Spleen (tissue), 11 donors: Measurements from ENCODE around the gene KDM4B. TPM values are rescaled to one million over a fixed set of nuclear protein-coding genes. Genes with fewer than 3 reads are reported as not detected.

Experiments
- DNase-seq: peaks from one replicate; pipeline ENCODE4 v3.0.0-alpha.2; 2020
- H3K27ac ChIP-seq, 8 donors: fragments of 200-600 bp; sonication (generic) in 7 of 8; 1 replicate in 4 of 8; 2 replicates in 4 of 8; pipeline versions ENCODE4 v1.5.0 to v1.8.0; 2016 to 2021; ENCODE audit warnings: inconsistent platforms in 4 of 8, mild to moderate bottlenecking in 4 of 8, moderate library complexity in 1 of 8
- H3K27me3 ChIP-seq, 7 donors: fragments of 200-600 bp; sonication (generic) in 6 of 7; replicated peaks in 1 of 7; 1 replicate in 4 of 7; 2 replicates in 3 of 7; pipeline versions ENCODE4 v1.5.0 to v1.8.0; 2016 to 2021; ENCODE audit warnings: inconsistent platforms in 3 of 7, mild to moderate bottlenecking in 1 of 7
- H3K36me3 ChIP-seq, 6 donors: fragments of 200-600 bp; sonication (generic) in 5 of 6; 1 replicate in 4 of 6; 2 replicates in 2 of 6; pipeline versions ENCODE4 v1.5.0 to v1.8.0; 2016 to 2021; ENCODE audit warnings: inconsistent platforms in 2 of 6
- H3K4me1 ChIP-seq, 6 donors: fragments of 200-600 bp; sonication (generic) in 5 of 6; 1 replicate in 3 of 6; 2 replicates in 3 of 6; pipeline versions ENCODE4 v1.5.0 to v1.8.0; 2016 to 2021; ENCODE audit warnings: inconsistent platforms in 3 of 6
- H3K4me3 ChIP-seq, 8 donors: fragments of 200-600 bp; sonication (generic) in 7 of 8; 1 replicate in 4 of 8; 2 replicates in 4 of 8; pipeline versions ENCODE4 v1.5.0 to v1.8.0; 2016 to 2021; ENCODE audit warnings: inconsistent platforms in 4 of 8, mild to moderate bottlenecking in 4 of 8, moderate library complexity in 2 of 8
- H3K9me3 ChIP-seq, 8 donors: fragments of 200-600 bp; sonication (generic) in 7 of 8; 1 replicate in 4 of 8; 2 replicates in 4 of 8; pipeline versions ENCODE4 v1.5.0 to v1.8.0; 2016 to 2021; ENCODE audit warnings: inconsistent platforms in 4 of 8
- CTCF ChIP-seq, 11 experiments: fragments of 200-600 bp in 7 of 11; fragments of 450-650 bp in 4 of 11; sonication (generic) in 4 of 11; IDR thresholded peaks in 8 of 11; conservative IDR thresholded peaks in 3 of 11; 1 replicate in 7 of 11; 2 replicates in 4 of 11; pipeline versions ENCODE4 v1.4.0 to v1.8.0; 2016 to 2021; ENCODE audit warnings: antibody characterized with exemption in 11 of 11, inconsistent platforms in 4 of 11, mild to moderate bottlenecking in 1 of 11
- POLR2A ChIP-seq, 3 donors: fragments of 450-650 bp; IDR thresholded peaks; one replicate each; pipeline ENCODE4 v1.5.1; 2017; ENCODE audit warnings: antibody characterized with exemption in 3 of 3, mild to moderate bottlenecking in 1 of 3
- POLR2AphosphoS5 ChIP-seq, 3 donors: sonication (generic); formaldehyde crosslinking; IDR thresholded peaks; one replicate each; pipeline ENCODE4 v1.5.1; 2017; ENCODE audit warnings: antibody characterized with exemption in 3 of 3
- WGBS, 5 donors: extraction: QIAGEN DNeasy Blood & Tissue Kit in 3 of 5; methylation state at CpG; one replicate each; pipeline versions ENCODE4 v1.1.5 to v1.1.7; 2013 to 2018; 5-methylcytosine and 5-hydroxymethylcytosine counted together
- intact Hi-C: fragments of 100-400 bp; cut with DNase I; formaldehyde crosslinking; loops from one replicate; pipeline ENCODE4 v1.15.0; 2023; ENCODE audit warnings: low total_unique reads
- polyA plus RNA-seq, 3 donors: library from polyadenylated mRNA; stranded (reverse); fragments of 200-250 nt; gene quantifications; one replicate each; pipeline ENCODE4 v1.2.1, GENCODE V29; 2013
- total RNA-seq, 7 donors: library from RNA; depleted of rRNA in 3 of 7; stranded (reverse); fragments of >200 nt in 3 of 7; fragmentation: NEBNext Ultra II Directional in 4 of 7; extraction: Animal tissue kit (Norgen Biotek cat#: 25700) in 4 of 7; gene quantifications; one replicate each; pipeline versions ENCODE4 v1.1.0 to v1.2.1, GENCODE V29; 2016 to 2021
- donor health status: healthy with polysubstance abuse.
- donor health status: DM: no; HTN: no; CAD: no; lungs with moderate emphysema.
- donor health status: DM: no; HTN: no; CAD: no.
- donor health status: Bipolar disorder and iron deficiency.
- donor health status: healthy.
- donor health status: DM: no; HTN: no; CAD: no.
- donor health status: DM: yes; HTN: yes; CAD: no.

Gene KDM4B
- total and polyA plus RNA-seq, 10 donors = 18.3 to 80.5 (median 52.4) TPM

DNA sequence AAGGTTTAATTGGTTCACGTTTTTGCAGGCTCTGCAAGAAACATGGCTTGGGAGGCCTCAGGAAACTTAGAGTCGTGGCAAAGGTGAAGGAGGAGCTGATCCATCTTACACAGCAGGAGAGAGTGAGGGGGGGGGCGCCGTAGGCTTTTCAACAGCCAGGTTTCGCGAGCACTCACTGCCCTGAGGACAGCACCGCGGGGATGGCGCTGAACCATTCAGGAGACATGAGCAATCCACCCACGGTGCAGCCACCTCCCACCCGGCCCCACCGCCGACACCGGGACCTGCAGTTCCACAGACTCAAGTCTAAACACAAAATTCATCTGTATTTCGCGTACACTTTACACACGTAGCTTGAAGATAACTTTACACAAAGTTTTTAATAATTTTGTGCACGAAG is 73.6 kb downstream of the KDM4B start:
- Histone ChIP-seq H3K4me1 (peaks cover 0 to 49% (median 19%) of the 10 kb centered on the region in 6 donors), H3K27me3 (no peaks in the 10 kb centered on the region), H3K36me3 (peaks cover 0 to 85% (median 36%) of the 10 kb centered on the region in 6 donors), H3K9me3 (no peaks in the 10 kb centered on the region), H3K27ac (no peak overlapping the region), H3K4me3 (no peak overlapping the region)
- TF ChIP-seq POLR2AphosphoS5 (IDR thresholded peaks at IDR 0.05) (no peak), POLR2A (IDR thresholded peaks at IDR 0.05) (no peak), CTCF (IDR thresholded peaks at IDR 0.05 in 8 of 11, conservative IDR thresholded peaks at IDR 0.05 in 3 of 11) (no peak)
- DNase-seq = peak; percentile 67
- 79 to 89% (median 84%) methylated on average over 18 of the region's 18 CpGs for WGBS, 5 donors
- intact Hi-C loops = no loop called here

- H3K4me3 ChIP-seq = no peak overlapping the region
- peaks cover 6 to 51% (median 31%) of the 10 kb centered on the region in 6 donors for H3K4me1 ChIP-seq
- no peak overlapping the region for H3K27ac ChIP-seq
- TF ChIP-seq POLR2AphosphoS5 (IDR thresholded peaks at IDR 0.05) (no peak), POLR2A (IDR thresholded peaks at IDR 0.05) (no peak), CTCF (IDR thresholded peaks at IDR 0.05 in 8 of 11, conservative IDR thresholded peaks at IDR 0.05 in 3 of 11) (no peak)
- 88 to 96% (median 93%) methylated on average over 16 of the region's 16 CpGs for WGBS, 5 donors
- H3K27me3 ChIP-seq = no peaks in the 10 kb centered on the region
- no peaks in the 10 kb centered on the region for H3K9me3 ChIP-seq
- H3K36me3 ChIP-seq = peaks cover 0 to 89% (median 34%) of the 10 kb centered on the region in 6 donors
- intact Hi-C loops = loop anchor here (5.0 kb wide), 1 partner anchor 532 kb away; no protein-coding TSS in a partner anchor
- peak; percentile 56 for DNase-seq
Observed at GRCh38 chr19:5045029-5045428, 76.1 kb downstream of the KDM4B start.

- H3K27ac ChIP-seq = no peak overlapping the region
- H3K36me3 ChIP-seq = peaks cover 0 to 89% (median 25%) of the 10 kb centered on the region in 6 donors
- intact Hi-C loops = loop anchor here (5.0 kb wide), 1 partner anchor 531 kb away; no protein-coding TSS in a partner anchor
- H3K27me3 ChIP-seq = no peaks in the 10 kb centered on the region
- H3K9me3 ChIP-seq = no peaks in the 10 kb centered on the region
- DNase-seq = no peak
- no peak overlapping the region for H3K4me3 ChIP-seq
- TF ChIP-seq POLR2A (IDR thresholded peaks at IDR 0.05) = no peak
- TF ChIP-seq POLR2AphosphoS5 (IDR thresholded peaks at IDR 0.05) = no peak
- H3K4me1 ChIP-seq = peaks cover 6 to 57% (median 34%) of the 10 kb centered on the region in 6 donors
- 72 to 95% (median 89%) methylated on average over 5 to 8 of the region's 8 CpGs for WGBS, 5 donors
Observed at GRCh38 chr19:5045956-5046338, 77.0 kb downstream of the KDM4B start.

DNA sequence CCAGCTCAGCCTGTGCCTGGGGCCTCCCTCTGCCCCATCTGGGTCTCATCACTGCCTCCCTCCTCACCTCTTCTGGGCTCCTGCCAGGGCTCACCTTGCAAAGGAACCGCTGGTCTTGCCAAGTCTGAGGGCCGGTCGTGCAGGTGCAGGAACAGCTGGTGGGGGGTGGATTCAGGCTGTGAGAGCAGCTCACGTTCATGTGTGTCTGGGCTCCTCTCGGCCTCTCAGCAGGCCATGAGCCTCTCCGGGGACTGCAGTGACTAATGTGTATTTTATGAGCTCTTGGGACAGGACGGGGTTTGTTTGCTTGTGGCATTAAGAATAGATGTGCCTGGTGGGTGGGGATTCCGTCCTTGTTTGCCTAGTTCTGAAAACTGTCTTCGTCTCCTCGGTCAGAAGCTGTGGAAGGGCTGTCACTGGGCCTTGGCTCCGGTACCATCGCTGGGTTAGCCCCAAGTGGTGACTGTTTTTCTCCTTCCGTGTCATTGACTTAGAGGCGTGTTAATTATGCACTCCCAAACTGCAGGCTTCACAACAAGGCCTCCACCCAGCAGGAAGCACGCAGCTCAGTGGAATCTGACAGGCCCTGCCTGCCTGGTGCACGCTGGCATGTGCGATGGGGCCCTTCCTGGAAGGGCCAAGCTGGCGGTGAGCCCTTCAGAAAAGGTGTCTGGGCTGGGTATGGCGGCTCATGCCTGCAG is 77.6 kb downstream of the KDM4B start:
- no peak overlapping the region for H3K27ac ChIP-seq
- H3K27me3 ChIP-seq = no peaks in the 10 kb centered on the region
- H3K4me3 ChIP-seq = no peak overlapping the region
- peak; percentile 64 for DNase-seq
- H3K9me3 ChIP-seq = no peaks in the 10 kb centered on the region
- peaks cover 6 to 57% (median 36%) of the 10 kb centered on the region in 6 donors for H3K4me1 ChIP-seq
- TF ChIP-seq POLR2A (IDR thresholded peaks at IDR 0.05) (no peak), POLR2AphosphoS5 (IDR thresholded peaks at IDR 0.05) (no peak), CTCF (IDR thresholded peaks at IDR 0.05 in 8 of 11, conservative IDR thresholded peaks at IDR 0.05 in 3 of 11) (no peak)
- H3K36me3 ChIP-seq = peaks cover 0 to 89% (median 20%) of the 10 kb centered on the region in 6 donors
- intact Hi-C loops = loop anchor here (5.0 kb wide), 1 partner anchor 531 kb away; no protein-coding TSS in a partner anchor
- 82 to 92% (median 87%) methylated on average over 19 of the region's 19 CpGs for WGBS, 5 donors
